DMS114 treated with DMSO at 0.1 percent for 48 hours (cell line): Measurements from ENCODE around the gene RNF144A.

ENCODE experiments used
- DNase-seq: peaks from one replicate; lab custom pipeline; 2025; ENCODE audit not compliant: unreplicated experiment; lab: John Stamatoyannopoulos, UW

The RNF144A gene

DNA sequence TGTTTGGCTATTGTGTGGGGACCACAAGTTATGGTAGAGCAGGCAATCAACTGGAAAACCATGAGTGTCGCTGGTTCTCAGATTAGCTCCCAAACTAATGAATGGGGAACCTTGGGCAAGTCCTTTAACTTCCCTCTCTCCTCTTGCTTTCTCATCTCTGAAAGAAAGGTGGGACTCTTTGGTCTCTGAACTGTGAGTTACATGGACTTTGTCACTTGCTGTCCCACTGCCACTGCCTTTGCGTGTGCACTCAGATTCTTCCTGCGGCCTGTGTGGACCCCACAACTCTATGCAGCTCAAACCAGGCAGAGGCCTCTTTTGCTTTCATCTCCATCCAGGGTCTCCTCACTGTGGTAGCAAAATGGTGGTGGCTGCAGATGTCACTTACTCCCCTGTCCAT, 86.7 kb downstream of the RNF144A start:
- no peak for DNase-seq

DNA sequence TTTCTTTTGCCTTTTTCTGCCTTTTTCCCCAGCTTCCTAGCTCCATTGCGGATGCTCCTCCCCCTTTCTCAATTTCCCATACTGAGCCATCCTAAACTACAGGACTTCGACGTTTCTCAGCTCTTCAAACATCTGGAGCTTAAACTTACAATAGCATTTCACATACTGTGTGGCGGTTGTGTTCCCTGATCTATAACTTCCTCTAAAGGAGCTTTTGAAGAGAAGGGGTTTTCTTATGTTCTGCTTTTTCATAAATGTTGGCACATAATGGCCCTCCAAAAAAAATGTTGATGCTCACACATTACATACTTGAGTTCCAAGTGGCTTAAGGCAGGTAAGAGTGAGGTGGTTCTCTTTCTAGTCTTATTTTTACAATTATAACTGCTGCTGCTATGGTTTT, 87.4 kb downstream of the RNF144A start:
- no peak for DNase-seq

GRCh38 chr2:7007488-7007845, 90.3 kb downstream of the RNF144A start:
- no peak for DNase-seq

DNA sequence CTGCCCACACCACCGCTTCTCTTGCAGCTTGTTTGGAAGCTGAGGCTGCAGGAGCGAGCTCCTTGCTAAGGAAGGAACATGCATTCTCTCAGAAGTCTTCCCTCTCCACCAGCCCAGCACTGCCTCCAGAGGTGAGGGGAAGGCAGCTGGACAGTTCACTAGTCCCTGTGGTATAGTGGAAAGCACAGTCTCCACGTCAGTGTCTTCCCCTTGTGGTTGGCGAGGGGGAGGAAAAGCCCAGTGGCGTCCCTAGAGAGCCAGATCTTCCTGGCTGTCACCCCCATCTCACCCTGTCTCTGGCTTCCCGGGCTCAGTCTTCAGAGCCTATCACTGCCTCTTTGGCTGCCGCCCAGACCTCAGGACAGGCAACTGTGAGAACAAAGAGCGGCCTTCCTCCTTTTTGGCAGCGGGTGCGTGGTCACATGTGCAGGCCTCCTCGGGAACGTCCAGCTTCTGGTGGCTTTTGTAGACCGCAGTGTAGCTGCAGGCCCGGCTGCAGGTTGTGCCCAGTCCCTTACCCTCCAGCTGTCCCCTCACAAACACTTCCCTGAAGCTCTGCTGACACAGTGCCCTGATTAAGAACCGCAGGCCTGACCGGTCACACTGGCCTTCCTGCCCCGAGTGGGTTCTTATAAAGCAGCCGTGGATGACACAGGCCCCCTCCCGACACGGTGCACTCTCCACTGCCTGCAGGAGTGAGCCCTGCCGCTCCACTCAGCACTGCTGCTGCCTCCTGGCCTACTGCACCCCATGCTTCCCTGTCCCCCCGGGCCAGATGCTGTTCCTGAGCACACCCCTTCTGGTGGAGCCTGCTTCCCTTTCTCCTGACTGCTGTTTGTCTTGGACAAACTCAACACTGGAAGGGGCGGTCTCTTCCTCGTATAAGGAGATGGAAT, 90.9 kb downstream of the RNF144A start:
- no peak for DNase-seq

GRCh38 chr2:7009207-7009911, 92.1 kb downstream of the RNF144A start:
- DNase-seq, result no peak

DNA sequence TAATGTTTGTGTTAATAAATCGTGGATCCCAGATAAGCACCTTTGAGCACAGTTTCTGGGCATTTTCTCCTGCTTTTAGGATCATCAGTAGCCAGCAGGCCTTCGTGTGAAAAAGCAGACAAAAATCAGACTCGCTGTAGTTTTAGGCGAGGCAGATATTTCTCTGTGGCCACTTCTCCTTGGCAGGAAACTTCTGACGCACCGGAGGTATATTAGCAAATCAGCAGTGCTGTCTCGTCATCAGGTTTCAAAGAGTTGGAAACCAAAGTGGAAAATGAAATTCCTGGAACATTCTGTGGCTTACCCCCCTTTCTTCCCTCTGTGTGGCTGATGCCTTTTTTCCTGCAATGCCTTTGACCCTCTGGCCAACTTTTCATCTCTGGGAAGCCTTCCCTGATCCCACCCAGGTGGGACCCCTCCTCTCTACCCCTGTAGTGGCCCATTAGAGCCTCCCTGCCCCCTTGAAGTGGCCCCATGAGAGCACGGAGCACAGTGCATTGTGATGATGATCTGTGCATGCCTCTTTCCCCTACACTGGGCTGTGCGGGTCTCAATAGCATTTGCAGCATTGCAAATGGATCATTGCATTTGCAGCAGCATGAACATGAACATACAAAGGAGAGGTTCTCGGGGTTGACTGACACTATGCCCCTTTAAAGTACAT, 93.3 kb downstream of the RNF144A start:
- DNase-seq, result no peak

- no peak for DNase-seq
Measured at GRCh38 chr2:7011356-7012083, 94.3 kb downstream of the RNF144A start.

DNA sequence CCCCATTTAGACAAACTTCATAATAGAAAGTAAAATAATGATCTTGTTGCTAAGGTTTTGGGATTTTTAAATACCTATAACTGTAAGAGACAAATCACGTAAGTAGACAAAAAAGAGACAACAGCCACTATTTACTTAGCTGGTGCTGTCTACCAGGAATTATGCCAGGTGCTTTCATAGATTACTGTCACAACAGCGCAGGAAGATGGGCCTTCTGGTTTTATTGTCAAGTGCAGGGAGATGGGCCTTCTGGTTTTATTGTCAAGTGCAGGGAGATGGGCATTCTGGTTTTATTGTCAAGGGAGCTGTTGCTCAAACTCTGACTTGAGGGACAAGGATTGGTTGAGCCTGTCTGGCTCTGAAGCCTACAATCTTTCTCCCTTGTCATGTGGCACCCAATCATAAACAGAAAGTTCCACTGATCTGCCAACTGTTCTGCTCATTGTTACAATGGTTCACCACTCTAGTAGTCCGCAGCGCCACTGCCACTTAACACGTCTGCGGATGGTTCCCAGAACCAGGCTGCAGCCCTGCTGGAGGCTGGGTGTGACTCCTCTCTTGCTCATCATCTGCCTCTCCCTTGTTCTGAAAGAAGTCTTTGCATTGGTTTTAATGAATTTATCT, 95.0 kb downstream of the RNF144A start:
- no peak for DNase-seq

DNA sequence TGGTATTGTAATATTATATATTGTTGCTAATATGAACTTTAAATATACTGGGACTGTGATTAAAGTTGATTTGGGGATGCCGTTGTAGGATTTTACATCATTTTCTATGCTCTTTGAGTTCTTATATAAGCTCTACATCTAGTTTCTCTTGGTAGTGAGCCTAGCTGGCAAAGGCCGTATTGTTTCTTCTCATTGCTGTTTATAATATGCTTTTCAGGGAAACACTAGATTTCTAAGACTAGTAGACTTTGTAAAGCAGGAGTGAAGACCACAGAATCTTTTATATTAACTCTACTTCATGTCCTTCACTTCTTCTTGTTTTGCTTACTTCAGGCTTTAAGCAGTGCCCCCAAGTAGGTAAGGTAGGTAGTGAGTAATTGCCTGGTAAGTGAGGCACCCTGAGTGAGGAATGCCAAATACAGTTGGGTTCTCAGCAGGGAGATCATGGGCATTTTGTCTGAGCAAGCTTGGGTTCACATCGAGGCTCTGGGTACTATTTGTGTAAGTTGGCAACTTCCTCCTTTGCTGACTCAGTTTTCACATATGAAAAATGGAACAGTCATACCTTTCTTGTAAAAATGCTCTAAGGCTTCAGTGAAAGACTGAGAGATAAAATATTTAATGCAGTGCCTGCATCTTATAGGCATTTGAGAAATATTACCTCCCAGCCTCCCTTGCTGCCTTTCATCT, 96.4 kb downstream of the RNF144A start:
- DNase-seq, result no peak

GRCh38 chr2:7014174-7014640, 97.0 kb downstream of the RNF144A start:
- no peak for DNase-seq

DNA sequence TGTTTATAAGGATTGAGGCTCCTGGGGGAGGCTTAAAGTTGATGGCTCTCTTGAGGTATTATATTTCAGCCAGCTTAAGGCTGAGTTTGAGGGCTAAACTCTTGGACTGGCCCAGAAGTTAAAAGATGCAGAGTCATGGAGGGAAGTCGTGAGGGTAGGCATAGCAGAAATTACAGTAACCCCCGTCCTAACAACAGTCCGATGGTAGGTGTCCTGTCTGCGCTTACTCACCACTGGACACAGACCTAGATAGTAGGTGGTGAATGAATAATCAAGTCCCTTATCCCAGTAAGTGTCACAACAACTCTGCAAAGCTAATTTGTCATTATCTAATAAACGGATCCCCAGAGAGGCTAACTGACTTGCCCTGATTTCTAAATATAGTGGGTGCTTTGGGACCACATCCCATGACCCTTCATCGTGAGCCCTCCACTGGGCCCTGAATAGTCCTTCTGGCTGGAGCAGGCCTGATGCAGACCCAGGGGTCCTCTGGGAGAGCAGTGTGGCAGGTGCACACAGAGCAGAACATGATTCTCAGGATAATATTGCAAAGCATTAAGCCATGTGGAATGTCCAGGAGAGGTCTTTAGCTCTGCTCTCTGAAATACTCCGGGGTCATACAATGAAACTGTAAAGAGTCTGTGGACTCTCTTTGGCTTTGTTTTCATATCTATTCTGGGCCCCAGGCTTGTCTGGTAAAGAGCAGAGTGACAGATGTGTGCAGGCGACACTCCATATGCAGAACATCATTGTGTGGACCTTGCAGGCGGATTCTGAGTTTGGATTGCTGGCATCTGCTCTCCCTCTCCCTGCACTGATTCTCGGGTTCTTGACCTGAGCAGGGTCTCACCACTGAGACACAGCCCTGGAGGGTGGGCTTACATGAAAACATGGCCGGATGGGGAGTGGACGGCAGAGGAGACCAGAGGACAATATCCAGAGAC, 98.1 kb downstream of the RNF144A start:
- DNase-seq, result no peak

- no peak for DNase-seq
Measured at GRCh38 chr2:7016148-7016547, 98.9 kb downstream of the RNF144A start.

- DNase-seq, result no peak
Measured at GRCh38 chr2:7016601-7017211, 99.5 kb downstream of the RNF144A start.

DNA sequence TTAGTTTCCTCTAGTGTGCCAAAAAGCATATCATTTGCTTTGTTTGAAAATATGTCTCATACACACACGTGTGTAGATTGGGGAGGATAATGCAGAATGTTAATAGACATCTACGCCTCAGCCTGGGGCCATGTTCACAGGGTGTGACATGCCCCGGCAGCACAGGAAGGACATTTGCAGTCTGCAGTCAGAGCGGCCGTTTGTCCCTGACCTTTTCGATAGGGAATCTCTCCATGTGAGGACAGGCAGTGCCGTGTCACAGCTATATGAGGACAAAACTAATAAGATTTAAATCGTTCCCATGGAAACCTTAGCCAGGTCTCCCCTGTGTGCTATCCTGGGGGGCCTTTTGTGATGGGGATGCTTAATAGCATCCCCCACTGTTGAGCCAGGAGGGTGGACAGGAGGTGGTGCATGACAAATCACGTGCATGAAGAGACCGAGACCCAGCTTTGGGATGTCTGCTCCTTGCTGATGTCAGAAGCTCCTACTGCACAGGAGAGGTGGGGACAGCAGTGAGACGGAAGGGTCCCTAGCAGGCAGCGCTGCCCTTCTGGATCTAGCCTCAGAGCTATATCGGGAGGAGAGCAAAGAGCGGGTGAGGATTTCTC, 100.6 kb downstream of the RNF144A start:
- no peak for DNase-seq

DNA sequence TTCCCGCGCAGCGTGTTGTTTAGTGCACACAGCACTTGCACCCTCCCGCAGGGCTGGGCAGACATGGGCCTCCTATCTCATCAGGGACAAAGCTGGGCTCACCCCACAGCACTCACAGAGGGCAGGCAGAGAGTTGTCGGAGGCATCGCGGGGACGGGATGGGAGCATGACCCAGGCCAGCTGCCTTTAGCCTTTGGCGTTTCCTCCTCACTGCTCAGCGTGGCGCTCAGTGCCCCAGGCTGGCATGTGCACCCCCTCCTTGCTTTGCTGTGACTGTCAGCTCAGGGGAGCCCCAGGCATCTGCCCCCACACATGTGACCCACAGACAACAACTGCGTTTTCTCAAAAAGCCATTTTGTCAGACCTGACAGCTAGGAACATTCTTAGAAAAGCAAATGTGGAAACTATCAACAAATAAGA, 101.1 kb downstream of the RNF144A start:
- DNase-seq, result no peak

GRCh38 chr2:7018767-7019166, 101.6 kb downstream of the RNF144A start:
- DNase-seq, result no peak

GRCh38 chr2:7019191-7019590, 102.0 kb downstream of the RNF144A start:
- DNase-seq, result no peak

DNA sequence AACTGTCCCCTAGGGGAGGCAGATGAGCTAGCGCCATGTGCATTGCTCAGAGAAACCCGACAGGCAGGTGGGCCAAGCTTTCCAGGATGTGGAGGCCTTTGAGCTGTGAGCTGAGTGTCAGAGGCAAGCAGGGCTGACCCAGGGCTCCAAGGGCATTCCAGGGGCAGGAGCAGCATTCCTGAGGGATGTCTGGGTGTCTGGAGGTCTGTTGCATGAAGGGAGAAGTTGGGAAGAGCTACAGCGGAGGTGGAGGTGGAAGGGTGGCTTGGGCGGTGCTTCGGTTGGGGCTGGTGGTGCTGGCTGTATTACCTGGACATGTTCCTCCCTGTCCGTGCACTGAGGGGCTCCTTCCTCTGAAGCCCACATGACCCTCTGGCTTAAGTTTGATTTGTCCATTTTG, 102.8 kb downstream of the RNF144A start:
- no peak for DNase-seq
